GM18870 (cell line): ENCODE data around the gene VAPB.

Source experiments
- ATAC-seq: cut with Tn5 transposase; IDR thresholded peaks from one replicate; pipeline ENCODE4 v1.9.1; 2021; ENCODE audit warnings: moderate library complexity; ENCODE audit not compliant: unreplicated experiment

Gene VAPB

DNA sequence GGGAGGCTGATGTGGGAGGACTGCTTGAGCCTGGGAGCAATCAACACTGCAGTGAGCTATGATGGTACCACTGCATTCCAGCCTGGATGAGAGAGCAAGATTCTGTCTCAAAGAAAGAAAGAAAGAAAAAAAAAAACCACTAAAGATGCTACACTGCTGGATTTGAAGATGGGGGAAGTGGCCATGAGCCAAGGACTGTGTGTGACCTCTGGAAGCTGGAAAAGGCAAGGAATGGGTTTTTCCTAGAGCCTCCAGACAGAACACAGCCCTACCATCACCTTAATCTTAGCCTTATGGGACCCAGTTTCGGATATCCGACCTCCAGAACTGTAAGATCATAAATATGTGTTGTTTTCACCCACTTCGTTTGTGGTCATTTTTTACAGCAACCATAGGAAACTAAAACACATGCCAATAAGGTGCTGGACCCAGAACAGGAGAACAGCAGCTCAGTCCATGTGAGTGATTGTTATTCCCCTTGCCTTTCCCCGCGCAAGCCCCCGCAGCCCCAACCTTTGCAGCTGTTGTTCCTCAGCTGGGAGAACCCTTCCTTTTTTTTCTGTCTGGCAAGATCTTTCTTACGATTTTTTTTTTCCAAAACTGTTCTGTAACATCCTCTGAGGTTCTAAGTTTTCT, 11.1 kb upstream of the VAPB start:
- no peak for ATAC-seq

DNA sequence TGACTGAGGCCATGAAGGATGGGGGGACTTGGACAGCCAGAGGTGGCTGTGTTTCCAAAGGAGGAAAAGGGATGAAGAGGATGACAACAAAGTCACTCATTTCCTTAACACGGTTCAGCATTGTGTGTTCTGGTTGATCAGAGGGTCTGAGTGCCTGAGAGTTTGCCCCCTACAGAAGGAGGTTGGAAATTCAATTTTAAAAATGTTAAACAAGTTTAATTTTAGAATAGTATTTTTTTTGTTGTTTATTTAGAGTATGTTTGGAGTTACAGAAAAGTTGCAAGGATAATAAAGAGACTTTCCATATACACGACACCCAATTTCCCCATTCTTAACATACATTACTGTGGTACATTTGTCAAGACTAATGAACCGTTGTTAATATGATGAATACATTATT, 10.3 kb upstream of the VAPB start:
- ATAC-seq = no peak

- ATAC-seq = no peak
These were observed 7.4 kb upstream of the VAPB start for GRCh38 chr20:58381627-58382026.

DNA sequence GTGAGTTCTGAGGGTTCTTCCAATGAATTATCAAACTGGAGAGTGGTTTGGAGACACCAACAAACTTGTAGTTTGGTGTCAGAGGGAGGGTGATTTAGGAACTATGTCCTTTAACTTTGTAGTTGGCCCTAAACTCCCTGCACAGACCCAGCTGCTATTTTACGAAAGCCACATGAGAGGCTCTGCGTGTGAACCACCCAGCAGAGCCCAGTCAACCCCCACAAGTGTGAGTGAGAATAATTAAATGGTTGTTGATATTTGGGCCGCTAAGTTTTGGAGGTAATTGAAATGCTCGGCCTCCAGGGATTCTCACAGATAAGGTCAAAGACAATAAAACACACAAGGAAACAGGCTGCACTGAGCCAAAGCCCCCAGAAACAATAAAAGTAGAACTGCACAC, 6.9 kb upstream of the VAPB start:
- no peak for ATAC-seq

DNA sequence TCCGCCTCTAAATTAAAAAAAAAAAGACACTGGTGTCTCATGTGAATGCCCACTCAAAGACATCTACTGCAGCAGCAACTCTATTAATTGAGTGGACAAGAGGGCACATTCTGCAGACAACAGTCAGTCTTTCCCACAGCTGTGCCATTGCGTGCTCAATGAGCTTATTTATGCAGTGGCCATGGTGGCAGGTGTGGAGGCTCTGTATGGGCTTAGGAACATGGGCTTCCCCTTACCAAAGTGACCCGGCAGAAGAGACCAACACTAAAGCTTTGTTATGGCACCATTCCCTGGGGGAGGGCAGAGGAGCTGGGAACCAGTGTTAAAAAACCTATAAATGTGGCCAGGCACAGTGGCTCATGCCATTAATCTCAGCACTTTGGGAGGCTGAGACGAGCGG, 4.2 kb upstream of the VAPB start:
- ATAC-seq = no peak

- ATAC-seq = no peak
These were observed 914 bp upstream of the VAPB start for GRCh38 chr20:58388028-58388601.

GRCh38 chr20:58389324-58389967, 417 bp downstream of the VAPB start:
- ATAC-seq = peak; percentile 18

DNA sequence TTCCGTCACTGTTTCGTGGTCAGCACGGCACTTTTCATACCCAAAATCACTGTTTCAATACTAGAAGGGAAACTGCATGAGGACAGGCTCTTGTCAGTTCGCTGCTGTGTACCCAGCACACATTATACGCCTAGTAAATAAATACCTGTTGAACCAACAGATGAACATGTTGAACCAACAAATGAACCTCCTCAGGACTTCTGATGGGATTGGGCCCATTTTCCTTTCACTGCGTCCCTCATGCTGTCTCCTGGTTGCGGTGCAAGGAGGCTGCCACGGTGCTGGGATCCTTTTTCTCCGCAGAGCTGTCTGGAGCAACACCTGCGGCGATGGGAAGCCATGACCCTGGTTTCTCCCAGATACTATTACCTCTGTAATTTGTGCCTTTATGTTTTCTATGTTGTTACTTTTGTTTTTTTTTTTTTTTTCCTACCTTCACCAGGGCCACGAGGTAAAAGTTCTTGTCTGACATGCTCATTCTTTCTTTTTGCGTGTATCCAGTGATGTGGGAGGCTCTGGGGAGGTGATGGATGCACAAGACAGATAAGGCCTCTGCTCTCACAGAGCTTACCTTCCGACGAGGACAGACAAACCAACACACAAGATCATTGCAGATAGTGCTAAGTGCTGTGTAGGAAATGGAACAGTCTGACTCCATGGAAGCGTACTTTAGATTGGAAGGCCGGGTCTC, 1.1 kb downstream of the VAPB start:
- no peak for ATAC-seq

GRCh38 chr20:58390659-58391035, 1.6 kb downstream of the VAPB start:
- ATAC-seq = no peak

DNA sequence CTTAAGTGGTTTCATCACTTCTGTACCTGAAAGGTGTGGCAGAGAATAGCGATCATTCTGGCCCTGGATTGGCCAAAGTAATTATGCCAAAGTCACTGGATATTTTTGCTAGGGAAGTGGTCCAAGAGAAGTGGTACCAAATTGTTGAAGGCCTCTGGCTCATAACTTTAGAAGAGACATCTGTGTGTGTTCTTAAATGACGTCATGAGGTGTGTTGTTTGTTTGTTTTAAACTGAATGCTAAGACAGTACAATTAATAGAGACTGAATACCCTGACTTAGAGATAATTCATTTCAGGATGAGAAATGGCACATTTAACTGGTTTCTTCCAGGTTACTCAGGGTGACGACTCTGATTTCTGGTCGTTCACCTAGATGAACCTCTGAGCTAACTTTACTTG, 3.3 kb downstream of the VAPB start:
- ATAC-seq = no peak

- no peak for ATAC-seq
These were observed 4.3 kb downstream of the VAPB start for GRCh38 chr20:58393299-58393698.

DNA sequence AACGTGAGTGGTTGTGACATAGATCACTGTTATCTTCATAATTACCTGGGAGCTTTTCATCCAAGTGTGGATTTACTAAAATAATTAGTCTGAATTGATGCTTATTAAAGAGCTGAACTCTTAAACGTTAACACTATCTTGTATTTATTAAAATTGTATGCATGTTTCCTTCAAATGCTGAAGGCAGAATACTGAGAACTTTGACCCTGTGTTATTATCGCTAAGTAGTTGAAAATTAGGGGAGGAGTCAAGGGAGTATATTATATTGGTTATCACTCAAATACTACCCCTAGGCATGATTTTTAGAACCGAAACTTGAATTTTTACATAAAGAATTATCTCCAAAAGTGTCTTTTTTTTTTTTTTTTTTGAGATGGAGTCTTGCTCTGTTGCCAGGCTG, 5.8 kb downstream of the VAPB start:
- ATAC-seq = no peak

- no peak for ATAC-seq
These were observed 6.6 kb downstream of the VAPB start for GRCh38 chr20:58395604-58396003.

DNA sequence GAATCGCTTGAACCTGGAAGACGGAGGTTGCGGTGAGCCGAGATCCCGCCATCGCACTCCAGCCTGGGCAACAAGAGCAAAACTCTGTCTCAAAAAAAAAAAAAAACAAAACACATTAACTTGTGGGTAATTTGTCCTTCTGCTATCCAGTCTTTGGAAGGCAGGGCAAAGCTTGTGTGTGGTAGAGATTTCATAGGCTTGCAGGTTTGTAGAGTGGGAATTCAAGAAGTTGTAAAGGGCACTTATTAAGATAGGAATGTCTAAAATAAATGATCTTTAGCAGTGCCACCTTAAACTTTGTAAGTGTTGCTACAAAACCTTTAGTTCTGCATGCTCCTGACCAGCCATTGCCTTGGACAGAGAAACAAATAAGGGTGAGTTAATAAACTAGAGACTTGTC, 8.4 kb downstream of the VAPB start:
- no peak for ATAC-seq

GRCh38 chr20:58398254-58398653, 9.2 kb downstream of the VAPB start:
- no peak for ATAC-seq

- ATAC-seq = no peak
These were observed 10.9 kb downstream of the VAPB start for GRCh38 chr20:58399926-58400325.

DNA sequence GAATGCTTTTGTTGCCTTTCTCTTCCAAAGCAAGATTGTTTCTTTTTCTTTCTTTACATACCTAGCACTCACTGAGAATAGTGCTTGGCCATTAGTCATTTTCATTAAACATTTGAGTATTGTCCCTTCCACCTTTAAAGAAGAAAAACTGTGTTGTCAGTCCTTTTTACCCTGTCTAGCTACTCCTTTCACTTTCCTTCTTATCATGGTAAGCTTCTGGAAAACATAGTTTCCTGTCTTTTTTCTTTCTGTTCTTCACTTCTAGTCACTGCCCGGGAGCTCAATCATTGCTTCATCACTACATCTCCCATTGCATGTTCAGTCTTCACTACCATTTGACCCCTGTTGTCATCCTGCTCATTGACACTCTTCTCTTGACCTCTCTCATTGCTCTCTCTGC, 12.1 kb downstream of the VAPB start:
- no peak for ATAC-seq

- ATAC-seq = no peak
These were observed 13.3 kb downstream of the VAPB start for GRCh38 chr20:58402305-58402704.

- ATAC-seq = peak; percentile 76
These were observed 13.8 kb downstream of the VAPB start for GRCh38 chr20:58402827-58403226.

DNA sequence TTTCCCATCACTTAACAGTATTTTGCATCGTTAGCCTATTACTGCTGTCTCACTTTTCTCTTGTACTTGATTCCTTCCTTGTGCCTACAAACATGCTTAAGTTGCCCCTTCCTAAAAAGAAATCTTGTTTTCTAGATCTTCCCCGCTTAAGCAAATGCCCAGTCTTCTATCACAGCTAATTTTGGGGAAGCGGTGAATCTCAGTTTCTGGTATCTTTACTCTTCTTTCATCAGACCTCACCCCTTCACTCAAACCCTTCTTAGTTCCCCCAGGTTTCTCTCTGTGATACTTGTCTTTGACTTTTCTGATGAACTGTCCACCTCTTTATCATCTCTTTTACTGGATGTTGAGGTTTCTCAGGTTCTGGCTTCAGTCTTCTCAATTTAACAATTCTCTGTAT, 14.2 kb downstream of the VAPB start:
- ATAC-seq = no peak

DNA sequence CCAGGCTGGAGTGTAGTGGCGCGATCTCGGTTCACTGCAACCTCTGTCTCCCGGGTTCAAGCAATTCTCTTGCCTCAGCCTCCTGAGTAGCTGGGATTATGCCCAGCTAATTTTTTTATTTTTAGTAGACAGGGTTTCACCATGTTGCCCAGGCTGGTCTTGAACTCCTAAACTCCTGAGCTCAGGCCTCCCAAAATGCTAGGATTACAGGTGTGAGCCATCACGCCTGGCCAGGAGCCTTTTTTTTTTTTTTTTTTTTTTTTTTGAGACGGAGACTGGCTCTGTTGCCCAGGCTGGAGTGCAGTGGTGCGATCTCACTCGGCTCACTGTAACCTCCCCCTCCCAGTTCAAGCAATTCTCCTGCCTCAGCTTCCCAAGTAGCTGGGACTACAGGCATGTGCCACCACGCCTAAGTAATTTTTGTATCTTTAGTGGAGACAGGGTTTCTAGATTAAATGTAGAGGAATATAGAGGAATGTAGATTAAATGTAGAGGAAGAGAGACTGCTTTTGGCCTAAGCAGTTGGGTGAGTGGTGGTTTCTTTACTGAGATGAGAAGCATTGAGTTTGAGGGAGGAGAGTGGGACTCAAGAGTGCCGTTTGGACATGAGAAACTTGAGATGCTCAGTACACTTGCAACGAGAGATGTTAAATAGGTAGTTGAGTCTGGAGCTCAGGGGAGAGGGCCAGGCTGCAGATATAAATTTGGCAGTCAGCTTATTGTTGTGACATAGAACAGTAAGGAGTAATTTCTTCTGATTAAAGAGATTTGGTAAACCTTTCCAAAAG, 16.7 kb downstream of the VAPB start:
- ATAC-seq = no peak
